GM23248 (cell line): ENCODE measurements around the gene ZNRF2.

ENCODE experiments used
- EZH2 ChIP-seq: fragments of 200-600 bp; sonication (generic); IDR thresholded peaks from 2 replicates; pipeline ENCODE4 v1.6.1; 2018; ENCODE audit warnings: antibody characterized with exemption, mild to moderate bottlenecking; ENCODE audit not compliant: insufficient read depth, poor library complexity, severe bottlenecking
- EZH2phosphoT487 ChIP-seq: fragments of 200-600 bp; sonication (generic); IDR thresholded peaks from 2 replicates; pipeline ENCODE4 v1.6.1; 2018; ENCODE audit warnings: antibody characterized with exemption, moderate library complexity, mild to moderate bottlenecking, low read depth; ENCODE audit not compliant: insufficient read depth

- TF ChIP-seq EZH2phosphoT487 = no peak
- TF ChIP-seq EZH2 = no peak
These were observed 85.5 kb downstream of the ZNRF2 start for GRCh38 chr7:30369879-30370278.
